GM12874 (cell line): ENCODE data around the gene NANOS3.

Experiments
- CTCF ChIP-seq: IDR thresholded peaks from 2 replicates; pipeline ENCODE4 v1.5.1; 2011; ENCODE audit warnings: low read depth, mild to moderate bottlenecking, control low read depth, low read length, moderate library complexity; ENCODE audit not compliant: insufficient read depth

The NANOS3 gene

DNA sequence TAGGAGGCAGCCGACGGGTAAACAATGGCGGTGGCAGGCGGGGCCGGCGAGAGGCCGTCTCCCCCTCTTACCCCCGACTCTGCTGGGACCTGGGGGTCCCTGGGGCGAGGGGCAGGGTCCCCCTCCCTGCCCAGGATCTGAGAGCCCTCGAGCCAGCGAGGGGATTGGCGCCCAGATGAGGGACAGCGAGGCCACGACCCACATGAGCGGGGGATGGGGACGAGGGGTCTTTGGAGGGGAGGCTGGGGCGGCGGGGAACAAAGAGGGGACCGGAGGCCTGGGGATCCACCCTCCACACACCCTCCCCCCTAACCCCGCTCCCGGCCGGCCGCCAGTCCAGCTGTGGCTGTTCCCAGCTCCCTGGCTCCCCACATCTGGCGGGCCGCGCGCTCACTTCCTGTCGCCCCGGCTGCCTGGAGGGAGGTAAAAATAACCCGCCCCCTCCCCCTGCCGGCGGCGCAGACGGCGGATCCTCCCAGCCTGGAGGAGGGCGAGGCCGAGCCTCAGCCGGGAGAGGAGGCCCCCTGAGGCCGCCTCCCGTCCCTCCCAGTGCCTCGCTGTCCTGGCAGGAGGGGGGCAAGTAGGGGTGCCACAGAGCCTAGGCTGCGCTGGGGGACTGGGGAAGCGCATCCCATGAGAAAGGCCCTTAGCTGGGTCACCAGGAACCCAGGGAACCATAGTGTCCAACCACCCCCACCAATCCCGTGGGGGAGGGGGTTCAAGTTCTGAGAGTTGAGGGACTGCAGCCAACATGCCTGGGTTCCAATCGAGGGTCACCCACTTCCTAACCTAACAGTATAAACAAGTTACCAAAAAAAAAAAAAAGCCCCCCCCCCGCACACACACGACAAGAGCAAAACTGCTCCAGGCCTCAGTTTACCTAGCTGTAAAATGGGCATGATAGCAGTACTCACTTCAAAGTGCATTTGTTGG is 29.3 kb upstream of the NANOS3 start:
- TF ChIP-seq CTCF, result no peak

GRCh38 chr19:13848340-13848677 is 28.6 kb upstream of the NANOS3 start:
- no peak for TF ChIP-seq CTCF

DNA sequence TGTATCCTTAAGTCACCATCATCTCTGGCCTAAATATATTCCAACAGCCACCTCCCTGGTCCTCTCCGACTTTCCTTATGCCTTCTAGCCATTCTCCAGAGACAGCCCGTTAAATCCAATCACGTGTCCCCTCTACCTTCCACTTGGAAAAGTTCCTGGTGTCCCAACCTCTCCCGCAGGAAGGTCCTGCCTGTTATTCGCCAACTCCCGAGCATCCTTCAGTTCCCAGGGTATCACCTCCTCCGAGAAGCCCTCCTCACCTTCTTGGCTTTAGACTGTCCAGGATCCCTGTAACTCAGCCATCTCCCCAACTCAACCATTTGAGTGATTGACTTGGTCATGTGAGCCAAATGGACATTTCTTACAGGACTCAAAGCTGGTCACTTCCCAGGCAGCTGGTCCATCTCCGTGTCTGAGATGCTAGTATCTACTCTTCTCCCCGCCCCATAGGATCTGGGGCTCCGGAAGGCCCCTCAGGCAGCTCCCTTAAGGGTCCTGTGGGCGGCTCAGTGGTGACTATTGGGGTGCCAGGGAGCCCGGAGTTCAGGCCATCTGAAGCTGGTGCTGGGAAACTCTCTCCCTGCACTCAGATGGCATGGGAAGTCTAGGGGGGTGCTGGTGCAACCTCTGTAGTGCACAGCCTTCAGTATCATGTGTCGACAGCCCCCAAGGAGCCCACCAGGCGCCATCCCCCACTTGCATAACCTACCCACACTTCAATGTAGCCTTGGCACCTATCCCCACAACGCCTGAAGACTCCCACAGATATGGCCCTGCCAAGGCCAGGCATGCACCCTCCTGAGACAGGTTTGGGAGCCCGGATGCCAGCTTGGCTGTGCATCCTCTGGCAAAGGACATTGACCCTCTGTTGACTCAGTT is 27.9 kb upstream of the NANOS3 start:
- no peak for TF ChIP-seq CTCF

GRCh38 chr19:13849991-13850909 is 26.7 kb upstream of the NANOS3 start:
- no peak for TF ChIP-seq CTCF

DNA sequence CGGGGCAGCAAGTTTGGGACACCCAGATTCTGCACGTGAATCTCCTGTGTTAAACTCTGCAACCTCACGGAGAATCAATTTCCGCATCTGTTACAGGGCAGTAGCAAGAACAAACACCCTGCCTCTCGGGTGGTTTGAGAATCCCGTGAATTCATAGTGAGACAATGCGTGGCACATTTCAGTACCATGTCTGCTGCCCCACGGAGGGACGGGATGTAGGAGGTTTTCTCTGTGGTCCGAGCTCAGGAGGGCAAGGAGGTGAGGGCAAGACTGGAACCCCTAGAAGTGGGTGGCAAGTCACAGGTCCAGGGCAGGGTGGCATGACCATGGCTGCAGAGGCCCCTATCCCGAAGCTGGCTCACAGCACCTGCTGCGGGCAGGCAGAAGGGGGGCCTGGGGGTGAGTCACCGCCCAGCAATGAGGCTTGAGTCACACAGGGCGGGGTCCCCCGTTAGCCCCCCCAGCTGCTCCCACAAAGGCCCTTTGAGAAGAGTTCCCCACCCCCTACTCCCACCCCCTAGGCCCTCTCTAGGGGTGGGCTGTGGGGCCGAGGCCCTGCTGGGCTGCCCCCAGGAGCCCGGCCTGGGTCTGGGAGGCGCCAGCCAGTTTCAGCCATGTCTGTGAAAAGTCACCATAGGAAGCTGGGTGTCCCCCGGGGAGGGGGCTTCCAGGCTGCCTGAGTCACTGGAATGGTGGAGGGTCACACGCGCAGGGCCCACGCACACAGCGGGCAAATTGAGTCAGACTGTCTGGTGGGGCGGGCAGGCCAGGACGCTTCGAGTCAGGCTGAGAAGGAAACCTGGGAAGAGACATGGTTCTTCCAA is 25.8 kb upstream of the NANOS3 start:
- no peak for TF ChIP-seq CTCF

DNA sequence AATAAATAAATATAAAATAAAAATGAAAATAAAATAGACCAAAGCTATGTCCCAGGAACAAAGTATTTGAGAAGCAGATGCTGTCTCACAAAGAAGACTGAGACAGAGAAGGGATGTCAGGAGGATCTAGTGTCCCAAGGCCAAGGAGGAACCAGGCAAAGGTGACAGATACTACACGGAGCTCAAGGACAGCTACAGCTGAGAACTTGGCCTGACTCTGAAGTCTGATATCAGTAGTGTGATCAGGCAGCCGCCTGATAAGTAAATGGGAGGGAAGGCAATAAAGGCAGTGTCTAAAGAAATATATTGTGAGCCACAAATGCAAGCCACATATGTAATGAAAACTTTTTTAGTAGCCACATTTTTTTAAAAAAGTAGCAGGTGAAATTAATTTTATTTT is 20.4 kb upstream of the NANOS3 start:
- TF ChIP-seq CTCF, result no peak
